CD4-positive, alpha-beta T cell treated with Interferon alpha-2 for 1 hour (primary cell): ENCODE data around the gene FAM117B.
"Not testable (repeated sequence)": the region's sequence is repeated elsewhere in the genome, so short reads cannot be mapped to it uniquely, and the experiment has no call there.

Experiments used
- DNase-seq, 2 donors: peaks; one replicate each; pipeline ENCODE4 v3.0.0-alpha.2; 2020 to 2022

Gene FAM117B

DNA sequence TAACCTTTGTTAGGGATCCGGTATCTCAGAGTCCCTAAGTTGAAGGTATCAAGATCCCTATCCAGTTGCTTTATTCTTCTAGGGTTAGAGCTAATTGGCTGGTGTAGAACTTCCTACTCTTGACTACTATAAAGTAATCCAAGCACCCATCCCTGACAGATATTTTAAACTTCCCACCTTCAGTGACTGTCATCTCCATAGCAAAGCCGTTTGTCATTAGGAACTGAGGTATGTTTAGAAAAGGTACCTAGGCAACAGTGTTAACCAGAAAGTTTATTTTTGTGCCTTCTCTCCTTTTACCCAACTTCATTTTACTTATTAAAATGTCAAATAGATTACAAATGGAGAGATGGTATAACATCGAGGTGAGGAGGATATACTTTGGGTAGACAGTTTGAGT, 4.5 kb downstream of the FAM117B start:
- peak in 1 of 2 donors; percentile 44 for DNase-seq

DNA sequence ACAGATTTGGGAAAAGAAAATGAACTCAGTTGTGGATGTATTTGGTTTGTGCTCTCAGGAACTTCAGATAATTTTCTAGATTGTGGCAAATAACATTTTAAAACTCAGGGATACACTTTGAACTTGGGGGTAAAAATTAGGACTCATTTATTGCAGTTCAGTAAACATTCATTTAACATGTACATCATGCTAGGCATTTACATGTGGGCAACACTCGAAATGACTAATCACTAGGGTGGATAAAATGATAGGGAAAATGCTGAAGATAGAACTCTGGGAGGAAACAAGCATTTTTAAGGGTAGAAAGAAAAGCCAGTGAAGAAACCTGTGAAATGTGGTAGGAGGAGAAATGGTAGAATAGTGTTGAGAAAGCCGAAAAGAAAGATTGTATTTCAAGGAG, 7.8 kb downstream of the FAM117B start:
- DNase-seq = no peak

DNA sequence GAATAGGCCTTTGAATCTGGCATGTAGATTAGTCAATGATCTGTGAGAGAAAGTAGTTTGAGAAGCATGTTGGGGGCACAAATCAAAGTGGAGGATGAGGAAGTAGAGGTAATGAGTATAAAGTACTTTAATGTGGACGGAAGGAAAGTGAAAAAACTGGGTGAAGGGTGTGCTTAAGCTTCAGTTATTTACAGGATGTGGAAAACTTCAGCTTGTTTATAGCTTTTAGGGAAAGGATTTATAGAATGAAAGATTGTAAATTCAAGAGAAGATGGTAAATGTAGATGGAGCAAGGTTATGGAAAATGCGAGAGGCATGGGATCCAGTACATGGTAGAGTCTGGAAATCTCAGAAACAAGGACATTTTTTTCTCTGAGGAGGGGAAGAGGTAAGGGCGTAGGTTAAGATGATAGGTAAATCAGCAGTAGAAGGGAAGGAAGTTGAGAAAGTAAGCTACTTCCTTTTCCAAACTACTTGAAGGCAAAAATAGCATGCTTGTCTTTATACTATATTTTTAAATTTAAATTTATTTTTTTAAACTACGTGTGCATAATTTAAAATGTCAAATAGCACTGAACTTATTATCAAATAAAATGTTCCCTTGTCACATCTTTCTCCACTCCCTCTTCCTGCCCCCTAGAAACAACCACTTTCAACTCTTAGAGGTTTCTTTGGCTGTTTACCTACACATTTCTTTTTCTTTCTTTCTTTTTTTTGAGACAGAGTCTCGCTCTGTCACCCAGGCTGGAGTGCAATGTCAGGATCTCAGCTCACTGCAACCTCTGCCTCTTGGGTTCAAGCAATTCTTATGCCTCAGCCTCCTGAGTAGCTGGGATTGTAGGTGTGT, 8.5 kb downstream of the FAM117B start:
- peak in 1 of 2 donors; percentile 58 for DNase-seq

DNA sequence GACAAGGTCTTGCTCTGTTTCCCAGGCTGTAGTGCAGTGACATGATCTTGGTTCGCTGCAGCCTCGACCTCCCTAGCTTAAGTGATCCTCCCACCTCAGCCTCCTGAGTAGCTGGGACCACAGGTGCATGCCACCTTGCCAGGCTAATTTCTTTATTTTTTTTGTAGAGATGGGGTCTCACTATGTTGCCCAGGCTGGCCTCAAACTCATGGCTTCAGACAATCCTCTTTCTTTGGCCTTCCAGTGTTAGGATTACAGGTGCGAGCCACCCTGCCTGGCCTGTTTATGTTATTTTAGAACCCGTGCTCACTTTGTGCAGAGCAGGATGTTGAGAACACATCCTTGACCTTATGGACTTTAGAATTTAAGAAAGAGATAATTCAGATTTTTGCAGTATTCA, 17.4 kb downstream of the FAM117B start:
- no peak for DNase-seq

DNA sequence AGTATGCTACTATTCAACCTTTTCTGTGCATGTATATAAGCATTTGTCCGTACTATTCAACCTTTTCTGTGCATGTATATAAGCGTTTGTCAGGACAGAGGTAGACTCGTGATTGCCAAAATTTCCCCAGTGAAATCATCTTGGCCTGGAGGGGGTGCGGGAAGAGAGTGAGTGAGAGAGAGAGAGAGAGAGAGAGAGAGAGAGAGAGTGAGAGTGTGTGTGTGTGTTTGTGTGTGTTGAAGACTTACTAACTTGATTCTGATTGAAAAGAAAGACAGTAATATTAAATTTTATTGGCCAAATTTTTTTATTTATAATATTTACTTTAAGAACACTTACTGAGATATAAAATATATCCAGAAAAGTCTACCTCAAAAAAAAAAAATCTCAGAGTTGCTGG, 19.1 kb downstream of the FAM117B start:
- DNase-seq = no peak

DNA sequence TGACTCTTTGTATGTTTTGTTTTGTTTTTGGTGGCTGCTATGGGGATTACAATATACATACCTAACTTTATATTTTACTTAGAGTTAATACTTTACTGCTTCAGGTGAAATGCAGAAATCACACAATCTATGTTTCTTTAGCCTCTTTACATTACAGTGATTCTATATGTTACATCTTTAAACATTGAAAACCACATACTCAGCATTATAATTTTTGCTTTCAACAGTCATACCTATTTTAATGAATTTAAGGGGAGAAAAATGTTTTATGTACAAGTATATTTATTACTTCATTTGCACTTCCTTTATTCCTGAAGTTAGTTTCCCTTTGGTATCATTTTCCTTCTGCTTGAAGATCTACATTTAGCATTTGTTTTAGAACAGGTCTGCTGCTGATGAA, 23.1 kb downstream of the FAM117B start:
- no peak for DNase-seq

DNA sequence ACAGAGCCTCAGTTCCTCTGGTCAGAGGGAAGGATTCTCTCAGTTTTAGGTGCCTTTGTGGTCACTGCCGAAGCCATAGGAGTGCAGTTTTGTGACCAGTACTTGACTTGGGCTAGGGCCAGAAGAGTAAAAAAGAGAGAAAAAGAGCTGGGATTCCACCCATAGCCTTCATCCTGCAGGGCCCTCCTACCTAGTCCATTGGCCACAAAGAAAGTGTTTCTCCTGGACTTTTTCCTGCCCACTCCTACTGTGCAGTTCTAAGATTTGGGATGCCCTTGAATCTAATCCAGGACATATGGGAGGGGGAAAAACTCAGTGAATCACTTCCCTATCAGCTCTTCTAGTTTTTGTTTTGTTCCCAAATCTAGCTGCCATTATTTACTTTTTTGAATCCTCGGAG, 26.0 kb downstream of the FAM117B start:
- DNase-seq = no peak

DNA sequence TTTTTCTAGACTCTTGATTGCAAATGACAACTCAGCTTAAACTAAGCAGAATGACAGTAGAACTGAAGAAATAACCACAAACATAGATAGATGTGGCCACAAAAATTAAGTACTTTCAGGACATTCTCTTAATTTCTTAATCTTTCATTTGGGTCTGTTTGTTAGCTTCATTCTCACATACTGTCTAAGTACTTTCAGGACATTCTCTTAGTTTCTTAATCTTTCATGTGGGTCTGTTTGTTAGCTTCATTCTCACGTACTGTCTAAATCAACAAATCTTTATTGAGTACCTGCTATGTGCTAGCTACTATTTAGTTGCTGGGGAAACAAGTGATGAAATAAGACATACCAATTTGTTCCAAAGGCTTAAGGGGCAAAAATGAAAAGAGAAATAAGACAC, 35.1 kb downstream of the FAM117B start:
- peak in 1 of 2 donors; percentile 12 for DNase-seq

DNA sequence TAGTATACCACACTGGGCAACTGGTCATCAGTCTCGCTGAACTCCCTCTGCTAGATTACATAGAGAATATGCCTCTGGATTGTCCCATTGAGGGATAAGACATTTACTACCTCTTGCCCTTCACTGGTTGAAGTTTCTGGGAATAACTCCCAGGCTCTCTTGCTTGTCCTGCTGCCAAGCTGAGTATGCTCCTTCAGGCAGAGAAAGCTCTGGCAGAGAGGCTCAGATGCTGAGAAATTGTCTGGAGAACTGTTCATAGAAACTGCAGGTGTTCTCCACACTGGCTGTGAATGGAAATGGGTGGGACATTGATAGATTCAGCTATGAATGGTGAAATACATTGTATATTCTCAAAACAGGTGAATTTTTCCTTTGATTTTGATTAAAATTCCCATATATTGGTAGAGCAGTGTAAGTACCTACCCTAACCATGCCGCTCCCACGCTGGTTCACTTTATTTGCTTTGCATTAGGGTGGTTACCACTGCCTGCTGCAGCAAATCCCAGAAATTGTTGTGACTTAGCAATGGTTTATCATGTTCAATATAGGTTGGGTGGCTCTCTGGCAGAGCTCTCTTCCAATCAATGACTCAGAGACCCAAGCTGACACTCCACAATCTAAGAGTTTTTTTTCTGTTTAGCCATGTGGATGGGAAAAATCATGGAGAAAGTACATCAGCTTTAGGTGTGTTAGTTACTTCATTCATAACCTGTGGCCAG, 36.7 kb downstream of the FAM117B start:
- no peak for DNase-seq

DNA sequence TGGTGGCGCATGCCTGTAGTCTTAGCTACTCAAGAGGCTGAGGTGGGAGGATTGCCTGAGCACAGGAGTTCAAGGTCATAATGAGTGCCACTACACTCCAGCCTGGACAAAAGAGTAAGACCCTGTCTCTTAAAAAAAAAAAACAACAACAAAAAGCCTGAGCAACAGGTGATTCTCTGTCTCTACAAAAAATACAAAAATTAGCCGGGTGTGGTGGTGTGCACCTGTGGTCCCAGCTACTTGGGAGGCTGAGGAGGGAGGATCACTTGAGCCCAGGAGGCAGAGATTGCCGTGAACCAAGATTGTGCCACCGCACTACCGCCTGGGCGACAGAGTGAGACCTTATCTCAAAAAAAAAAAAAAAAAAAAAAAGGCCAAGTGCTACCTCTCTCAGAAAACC, 40.3 kb downstream of the FAM117B start:
- not testable (repeated sequence) for DNase-seq

DNA sequence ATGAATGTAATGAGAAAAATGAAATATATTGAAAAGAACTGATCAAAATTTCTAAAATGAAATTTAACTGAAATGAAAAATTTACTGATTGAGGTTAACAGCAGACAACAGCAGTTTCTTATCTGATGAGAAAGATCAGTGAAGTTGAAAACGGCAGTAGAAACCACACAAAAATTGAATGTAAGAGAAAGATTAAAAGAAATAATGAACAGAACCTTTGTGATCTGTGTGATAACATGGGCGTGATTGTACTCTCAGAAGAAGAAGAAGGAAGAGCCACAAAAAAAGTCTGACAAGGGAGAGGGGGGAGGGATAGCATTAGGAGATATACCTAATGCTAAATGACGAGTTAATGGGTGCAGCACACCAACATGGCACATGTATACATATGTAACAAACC, 45.2 kb downstream of the FAM117B start:
- no peak for DNase-seq

DNA sequence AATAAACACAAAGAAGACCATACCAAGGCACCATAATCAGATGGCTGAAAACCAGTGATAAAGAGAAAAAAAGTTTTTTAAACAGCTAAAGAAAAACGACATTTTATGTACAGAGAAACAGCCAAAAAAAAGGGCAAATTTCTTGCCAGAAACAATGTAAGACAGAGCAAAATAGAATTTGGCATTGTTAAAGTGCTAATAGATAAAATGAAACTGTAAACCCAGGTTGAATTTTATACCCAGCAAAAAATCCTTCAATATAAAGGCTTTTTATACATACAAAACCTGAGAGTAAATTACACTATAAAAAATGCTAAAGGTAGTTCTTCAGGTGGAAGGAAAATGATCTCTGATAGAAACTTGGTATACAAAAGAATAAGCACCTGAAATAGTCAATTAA, 45.7 kb downstream of the FAM117B start:
- no peak for DNase-seq

DNA sequence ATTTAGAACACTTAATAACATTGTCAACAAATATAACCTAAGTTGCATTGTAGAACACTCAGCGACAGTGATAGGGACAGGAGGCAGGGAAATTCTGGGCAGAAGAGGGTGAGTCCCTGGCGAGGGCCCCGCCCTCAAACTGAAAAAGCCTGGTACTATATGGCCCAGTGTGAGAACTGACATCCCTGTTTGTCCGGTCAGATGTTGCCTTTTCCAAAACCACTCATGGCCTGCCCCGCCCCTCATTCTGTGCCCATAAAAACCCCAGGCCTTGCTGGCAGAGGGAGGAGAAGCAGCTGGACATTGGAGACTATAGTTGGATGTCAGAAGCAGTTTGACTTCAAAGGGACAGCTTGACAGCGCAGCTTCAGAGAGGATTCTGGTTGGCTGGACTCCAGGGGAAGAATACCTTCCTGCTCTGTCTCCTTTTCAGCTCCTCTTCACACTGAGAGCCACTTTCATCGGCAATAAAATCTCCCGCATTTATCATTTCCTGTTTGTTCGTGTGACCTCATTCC, 47.0 kb downstream of the FAM117B start:
- DNase-seq = no peak

DNA sequence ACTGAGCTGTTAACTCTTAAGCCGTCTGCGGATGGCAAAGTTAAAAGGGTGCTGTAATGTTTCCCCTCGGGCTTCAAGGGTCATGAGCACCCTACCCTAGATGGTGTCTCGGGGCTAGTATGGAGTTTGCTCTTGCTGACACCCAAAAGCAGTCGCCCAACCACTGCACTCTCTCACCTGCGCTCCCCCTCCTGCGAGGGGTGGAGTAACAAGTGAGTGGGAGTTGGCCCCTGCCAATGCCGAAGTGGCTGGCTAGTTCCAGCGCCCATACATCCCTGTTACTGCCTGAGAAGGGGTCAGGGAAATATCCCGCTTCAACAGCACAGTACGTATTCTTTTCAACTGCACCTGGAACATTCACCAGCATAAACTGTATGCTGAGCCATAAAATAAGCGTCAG, 47.5 kb downstream of the FAM117B start:
- DNase-seq = no peak

DNA sequence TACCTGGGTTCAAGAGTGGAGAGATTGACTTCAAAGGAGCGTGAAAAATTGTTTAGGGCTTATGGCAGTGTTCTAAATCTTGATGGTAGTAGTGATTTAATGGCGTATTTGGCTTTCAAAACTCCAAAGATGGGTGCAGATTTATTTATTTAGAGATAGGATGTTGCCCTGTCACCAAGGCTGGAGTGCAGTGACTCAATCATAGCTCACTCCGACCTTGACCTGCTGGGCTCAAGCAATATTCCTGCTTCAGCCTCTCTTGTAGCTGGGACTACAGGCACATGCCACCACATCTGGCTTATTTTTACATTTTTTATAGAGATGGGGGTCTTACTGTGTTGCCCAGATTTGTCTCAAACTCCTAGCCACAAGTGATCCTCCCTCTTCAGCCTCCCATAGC, 52.5 kb downstream of the FAM117B start:
- no peak for DNase-seq

DNA sequence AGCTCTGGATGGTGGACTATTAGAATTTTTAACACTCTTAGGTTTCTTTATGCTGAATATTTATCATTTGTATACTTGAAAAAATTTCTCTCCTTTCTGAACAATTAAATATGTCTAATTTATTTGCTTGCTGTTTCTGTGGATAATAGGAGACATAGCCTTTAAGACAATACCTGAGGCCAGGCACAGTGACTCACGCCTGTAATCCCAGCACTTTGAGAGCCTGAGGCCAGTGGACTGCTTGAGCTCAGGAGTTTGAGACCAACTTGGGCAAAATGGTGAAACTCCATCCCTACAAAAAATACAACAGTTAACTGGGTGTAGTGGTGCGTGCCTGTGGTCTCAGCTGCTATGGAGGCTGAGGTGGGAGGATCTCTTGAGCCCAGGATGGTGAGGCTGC, 54.7 kb downstream of the FAM117B start:
- no peak for DNase-seq

DNA sequence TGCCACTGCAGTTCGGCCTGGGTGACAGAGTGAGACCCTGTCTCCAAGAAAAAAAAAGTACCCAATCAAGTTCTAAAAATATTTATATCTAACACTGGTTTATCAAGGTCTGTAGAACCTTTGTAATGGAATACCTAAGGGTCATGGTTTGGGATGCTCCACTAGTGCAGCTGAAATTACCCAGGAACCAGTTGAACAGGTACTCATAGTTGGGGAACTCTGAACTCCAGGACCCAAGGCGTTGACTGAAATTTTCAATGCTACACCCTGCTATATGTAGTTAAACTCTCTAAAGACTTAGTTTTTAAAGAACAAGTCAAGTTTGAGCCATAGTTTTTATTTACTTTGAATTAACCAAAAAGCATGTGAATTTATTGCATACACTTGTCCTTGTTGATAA, 55.1 kb downstream of the FAM117B start:
- DNase-seq = no peak

DNA sequence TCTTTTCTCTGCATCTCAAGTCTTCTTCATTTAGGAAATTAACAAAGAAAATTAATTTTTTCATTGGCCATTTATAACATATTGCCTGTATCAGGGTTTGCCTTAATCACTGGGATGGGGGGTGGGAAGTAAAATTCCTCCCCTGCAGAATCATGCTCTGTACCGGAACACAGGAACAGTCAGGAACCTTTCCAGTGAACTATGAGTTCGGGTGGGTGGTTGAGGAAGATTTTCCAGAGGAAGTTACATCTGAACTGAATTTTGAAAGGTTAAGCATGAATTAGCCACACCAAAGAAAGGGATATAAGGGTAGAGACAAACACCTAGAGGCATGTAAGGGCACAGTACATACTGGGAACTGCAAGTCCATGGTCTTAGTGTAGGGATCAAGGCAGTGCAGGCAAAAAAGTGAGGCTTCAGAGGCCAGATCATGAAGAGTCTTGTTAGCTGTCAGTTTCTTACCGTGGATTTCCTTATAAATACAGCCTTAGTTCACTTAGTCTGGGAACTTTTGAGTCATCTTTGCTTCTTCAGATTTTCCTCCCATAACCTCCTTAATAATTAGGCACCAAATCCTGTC, 55.6 kb downstream of the FAM117B start:
- no peak for DNase-seq

DNA sequence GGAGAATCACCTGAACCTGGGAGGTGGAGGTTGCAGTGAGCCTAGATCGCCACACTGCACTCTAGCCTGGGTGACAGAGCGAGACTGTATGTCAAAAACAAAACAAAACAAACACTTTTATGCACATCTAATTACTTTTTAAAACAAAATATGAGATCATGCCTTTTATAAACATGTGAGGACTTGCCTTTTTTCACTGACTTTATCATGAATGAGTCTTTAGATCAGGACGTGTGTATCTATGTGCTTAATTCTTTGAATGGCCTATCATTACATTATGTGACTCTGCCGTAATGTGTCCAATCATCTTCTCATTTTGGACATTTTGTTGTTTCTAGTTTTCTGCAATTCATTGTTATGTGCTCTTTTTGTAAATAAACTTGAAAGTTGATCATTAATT, 58.7 kb downstream of the FAM117B start:
- no peak for DNase-seq

DNA sequence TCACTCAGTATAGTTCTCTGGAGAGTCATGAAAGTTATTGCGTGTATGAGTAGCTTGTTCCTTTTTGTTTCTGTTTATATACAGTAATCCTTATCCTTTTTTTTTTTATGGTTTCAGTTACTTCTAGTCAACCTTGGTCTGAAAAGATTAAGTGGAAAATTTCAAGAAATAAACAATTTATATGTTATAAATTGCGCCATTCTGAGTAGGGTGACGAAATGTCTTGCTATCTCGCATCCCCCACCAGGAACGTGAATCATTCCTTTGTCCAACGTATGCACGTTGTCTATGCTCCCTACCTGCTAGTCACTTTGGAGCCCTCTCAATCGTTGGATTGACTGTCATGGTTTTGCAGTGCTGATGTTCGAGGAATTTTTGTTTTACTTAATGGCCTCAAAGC, 60.4 kb downstream of the FAM117B start:
- DNase-seq = no peak

DNA sequence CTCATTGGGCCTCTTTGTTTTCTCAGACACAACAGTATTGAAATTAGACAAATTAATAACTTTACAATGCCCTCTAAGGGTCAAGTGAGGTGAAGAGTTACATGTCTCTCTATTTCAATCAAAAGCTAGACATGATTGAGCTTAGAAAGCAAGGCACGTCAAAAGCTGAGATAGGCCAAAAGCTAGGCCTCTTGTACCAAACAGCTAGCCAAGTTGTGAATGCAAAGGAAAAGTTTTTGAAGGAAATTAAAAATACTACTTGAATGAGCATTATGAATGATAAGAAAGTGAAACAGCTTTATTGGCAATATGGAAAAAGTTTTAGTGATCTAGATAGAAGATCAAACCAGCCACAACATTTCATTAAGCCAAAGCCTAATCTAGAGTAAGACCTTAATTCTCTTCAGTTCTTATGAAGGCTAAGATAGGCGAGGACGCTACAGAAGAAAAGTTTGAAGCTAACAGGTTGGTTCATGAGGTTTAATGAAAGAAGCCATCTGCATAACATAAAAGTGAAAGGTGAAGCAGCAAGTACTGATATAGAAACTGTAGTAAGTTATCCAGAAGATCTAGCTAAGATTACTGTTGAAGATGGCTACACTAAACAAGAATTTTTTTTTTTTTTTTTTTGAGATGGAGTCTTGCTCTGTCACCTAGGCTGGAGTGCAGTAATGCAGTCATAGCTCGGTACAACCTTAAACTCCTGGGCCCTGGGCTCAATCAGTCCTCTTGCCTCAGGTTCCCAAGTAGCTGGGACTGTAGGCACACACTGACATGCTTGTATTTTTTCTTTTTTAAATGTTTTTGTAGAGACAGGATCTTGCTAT, 65.5 kb downstream of the FAM117B start:
- DNase-seq = peak in 1 of 2 donors; percentile 14

DNA sequence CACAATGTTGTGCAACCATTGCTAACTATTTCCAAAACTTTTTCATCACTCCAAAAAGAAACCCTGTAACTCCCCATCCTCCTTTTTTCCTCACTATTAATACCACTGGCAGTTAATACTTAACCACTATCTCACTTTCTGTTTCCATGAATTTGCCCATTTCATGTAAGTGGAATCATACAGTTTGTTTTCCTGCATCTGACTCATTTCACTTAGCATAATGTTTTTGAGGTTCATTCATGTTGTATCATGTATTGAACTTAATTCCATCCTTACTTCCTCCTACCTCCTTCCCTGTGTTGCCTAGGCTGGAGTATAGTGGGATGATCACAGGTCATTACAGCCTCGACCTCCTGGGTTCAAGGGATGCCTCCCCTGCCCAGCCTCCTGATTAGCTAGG, 68.3 kb downstream of the FAM117B start:
- DNase-seq = peak in 1 of 2 donors; percentile 17

DNA sequence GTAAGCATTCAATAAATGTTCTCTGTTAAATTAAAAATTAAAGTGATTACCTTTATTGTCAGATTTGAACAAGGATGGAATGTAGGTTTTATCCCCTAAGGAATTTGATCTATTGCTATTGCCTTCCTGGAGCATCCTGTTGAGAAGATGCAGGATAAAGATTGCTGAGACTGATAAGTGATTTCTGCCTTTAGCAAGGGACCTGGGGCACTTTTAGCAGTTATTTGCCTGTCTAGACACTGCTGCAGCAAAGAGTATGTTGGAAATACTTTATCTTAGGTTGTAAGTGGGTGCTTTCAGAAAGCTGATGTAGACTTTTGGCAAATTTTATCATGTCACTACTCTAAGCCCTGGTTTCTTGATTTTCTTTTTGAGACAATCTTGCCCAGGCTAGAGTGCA, 69.5 kb downstream of the FAM117B start:
- DNase-seq = no peak
